Right lobe of liver (tissue), 6 donors: ENCODE measurements around the gene RNF31. TPM values are rescaled to one million over a fixed set of nuclear protein-coding genes. Genes with fewer than 3 reads are reported as not detected.

Experiments
- ATAC-seq, 4 donors: fragments of 200-7000 bp; cut with Tn5 transposase; one replicate each; pipeline ENCODE4 v1.9.1; 2020; ENCODE audit warnings: mild to moderate bottlenecking in 4 of 4, moderate library complexity in 4 of 4
- DNase-seq, 3 donors: peaks; one replicate each; pipeline ENCODE4 v3.0.0-alpha.2; 2020
- H3K27ac ChIP-seq, 3 donors: fragments of 200-600 bp; one replicate each; pipeline ENCODE4 v1.8.0; 2022
- H3K27me3 ChIP-seq, 2 donors: fragments of 200-600 bp; one replicate each; pipeline ENCODE4 v1.8.0; 2022
- H3K36me3 ChIP-seq, 4 donors: fragments of 200-600 bp; sonication (generic) in 1 of 4; one replicate each; pipeline versions ENCODE4 v1.5.1 to v1.8.0; 2017 to 2022; ENCODE audit warnings: control low read depth in 1 of 4
- H3K4me1 ChIP-seq, 4 donors: fragments of 200-600 bp; sonication (generic) in 1 of 4; one replicate each; pipeline versions ENCODE4 v1.5.1 to v1.8.0; 2017 to 2022; ENCODE audit warnings: control low read depth in 1 of 4
- H3K4me3 ChIP-seq, 3 donors: fragments of 200-600 bp; one replicate each; pipeline ENCODE4 v1.8.0; 2022
- H3K9me3 ChIP-seq, 4 donors: fragments of 200-600 bp; sonication (generic) in 1 of 4; one replicate each; pipeline versions ENCODE4 v1.5.1 to v1.8.0; 2017 to 2022; ENCODE audit warnings: control low read depth in 1 of 4
- POLR2A ChIP-seq: fragments of 450-650 bp; IDR thresholded peaks from one replicate; pipeline ENCODE4 v1.6.1; 2017; ENCODE audit warnings: antibody characterized with exemption, mild to moderate bottlenecking
- WGBS: methylation state at CpG from one replicate; pipeline ENCODE4 v1.1.6; 2018; ENCODE audit warnings: low coverage, low lambda C conversion rate; ENCODE audit not compliant: insufficient coverage; ENCODE audit errors: missing lambda C conversion rate; 5-methylcytosine and 5-hydroxymethylcytosine counted together
- intact Hi-C, 2 donors: fragments of 100-400 bp; cut with DNase I; formaldehyde crosslinking; loops; one replicate each; pipeline versions ENCODE4 v1.11.2 to v1.14.1; 2022
- total RNA-seq, 6 experiments: library from RNA; depleted of rRNA in 2 of 6; stranded (reverse); fragments of >200 nt in 2 of 6; fragmentation: NEBNext Ultra II Directional in 3 of 6; extraction: Animal tissue kit (Norgen Biotek cat#: 25700) in 3 of 6; gene quantifications; one replicate each; pipeline versions ENCODE4 v1.1.0 to v1.2.4, GENCODE V29; 2016 to 2023
- TF ChIP-seq, protein P1 (sequence below), 4 donors: fragments of 200-600 bp in 3 of 4; fragments of 450-650 bp in 1 of 4; IDR thresholded peaks; one replicate each; pipeline versions ENCODE4 v1.5.1 to v1.8.0; 2016 to 2022; ENCODE audit warnings: antibody characterized with exemption in 4 of 4, mild to moderate bottlenecking in 2 of 4
- donor health status: DM: no; HTN: yes; CAD: no.
- donor health status: DM: no; HTN: no; CAD: no.
- donor health status: DM: no; HTN: no; CAD: no.
- donor health status: DM: no; HTN: yes; CAD: no.
- donor health status: DM: no; HTN: yes; CAD: no.

Gene RNF31
- total RNA-seq, 6 experiments from 2014 or later, result 17.5 to 39.6 (median 26.2) TPM

GRCh38 chr14:24194873-24195185, 47.5 kb downstream of the RNF31 start:
- Histone ChIP-seq H3K4me3 (peak overlapping the region; percentile 90 to 96 (median 94)), H3K27ac (peak overlapping the region; percentile 97 to 99 (median 98)), H3K36me3 (peaks cover 0 to 9% (median 0%) of the 10 kb centered on the region in 4 donors), H3K9me3 (no peaks in the 10 kb centered on the region), H3K27me3 (no peaks in the 10 kb centered on the region), H3K4me1 (peaks cover 0 to 40% (median 7%) of the 10 kb centered on the region in 4 donors)
- no peak for DNase-seq
- ATAC-seq, result no peak
- intact Hi-C loops, result no loop called here
- no CpG with 5 or more reads among the region's 8 CpGs for WGBS
- no peak for TF ChIP-seq POLR2A

GRCh38 chr14:24195186-24196070, 48.1 kb downstream of the RNF31 start, which contains the start of gene TM9SF1:
Gene TM9SF1 (minus strand): TSS chr14:24195441. CDS start chr14:24195019, 422 bp downstream.
- intact Hi-C loops, result no loop called here
- peaks cover 0 to 40% (median 7%) of the 10 kb centered on the region in 4 donors for H3K4me1 ChIP-seq
- TF ChIP-seq, protein P1, sequence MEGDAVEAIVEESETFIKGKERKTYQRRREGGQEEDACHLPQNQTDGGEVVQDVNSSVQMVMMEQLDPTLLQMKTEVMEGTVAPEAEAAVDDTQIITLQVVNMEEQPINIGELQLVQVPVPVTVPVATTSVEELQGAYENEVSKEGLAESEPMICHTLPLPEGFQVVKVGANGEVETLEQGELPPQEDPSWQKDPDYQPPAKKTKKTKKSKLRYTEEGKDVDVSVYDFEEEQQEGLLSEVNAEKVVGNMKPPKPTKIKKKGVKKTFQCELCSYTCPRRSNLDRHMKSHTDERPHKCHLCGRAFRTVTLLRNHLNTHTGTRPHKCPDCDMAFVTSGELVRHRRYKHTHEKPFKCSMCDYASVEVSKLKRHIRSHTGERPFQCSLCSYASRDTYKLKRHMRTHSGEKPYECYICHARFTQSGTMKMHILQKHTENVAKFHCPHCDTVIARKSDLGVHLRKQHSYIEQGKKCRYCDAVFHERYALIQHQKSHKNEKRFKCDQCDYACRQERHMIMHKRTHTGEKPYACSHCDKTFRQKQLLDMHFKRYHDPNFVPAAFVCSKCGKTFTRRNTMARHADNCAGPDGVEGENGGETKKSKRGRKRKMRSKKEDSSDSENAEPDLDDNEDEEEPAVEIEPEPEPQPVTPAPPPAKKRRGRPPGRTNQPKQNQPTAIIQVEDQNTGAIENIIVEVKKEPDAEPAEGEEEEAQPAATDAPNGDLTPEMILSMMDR (IDR thresholded peaks at IDR 0.05), result no peak
- peak; percentile 83 for TF ChIP-seq POLR2A
- DNase-seq (peak; percentile 86 to 91 (median 89)), ATAC-seq (peak; percentile 93 to 96 (median 95))
- H3K36me3 ChIP-seq, result peaks cover 0 to 9% (median 0%) of the 10 kb centered on the region in 4 donors
- H3K27ac ChIP-seq, result peak within 1 kb of the TSS; percentile 97 to 99 (median 98)
- 0% methylated on average over 17 of the region's 89 CpGs for WGBS
- H3K4me3 ChIP-seq, result peak within 1 kb of the TSS; percentile 90 to 96 (median 94)
- H3K27me3 ChIP-seq, result no peaks in the 10 kb centered on the region
- H3K9me3 ChIP-seq, result no peaks in the 10 kb centered on the region

GRCh38 chr14:24196071-24197055, 49.1 kb downstream of the RNF31 start:
- Histone ChIP-seq H3K27ac (peak overlapping the region; percentile 97 to 99 (median 98)), H3K4me3 (peak overlapping the region; percentile 90 to 96 (median 94)), H3K36me3 (peaks cover 0 to 9% (median 0%) of the 10 kb centered on the region in 4 donors), H3K27me3 (no peaks in the 10 kb centered on the region), H3K9me3 (no peaks in the 10 kb centered on the region), H3K4me1 (peaks cover 0 to 40% (median 7%) of the 10 kb centered on the region in 4 donors)
- DNase-seq (no peak), ATAC-seq (peak; percentile 33 to 45 (median 40))
- 30% methylated on average over 28 of the region's 33 CpGs for WGBS
- no peak for TF ChIP-seq POLR2A
- TF ChIP-seq, protein P1 (IDR thresholded peaks at IDR 0.05), result no peak
- intact Hi-C loops, result no loop called here

DNA sequence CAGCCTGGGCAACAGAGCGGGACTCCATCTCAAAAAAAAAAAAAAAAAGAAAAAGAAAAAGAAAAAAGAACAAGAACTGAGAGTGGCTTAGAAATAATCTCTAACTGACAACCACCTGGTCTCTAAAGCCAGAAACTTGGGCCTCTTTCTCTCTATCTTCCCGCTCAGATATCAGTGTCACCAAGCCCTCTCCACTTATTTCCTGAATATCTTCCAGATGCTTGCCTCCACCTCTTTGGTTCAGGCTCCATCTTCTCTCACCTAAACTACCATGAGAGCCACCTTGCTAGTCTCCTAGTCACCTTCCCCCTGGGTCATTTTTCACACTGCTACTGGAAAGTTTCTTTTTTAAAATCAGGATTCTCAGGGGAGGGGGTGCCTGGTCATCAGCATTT, 49.8 kb downstream of the RNF31 start:
- Histone ChIP-seq H3K9me3 (no peaks in the 10 kb centered on the region), H3K27ac (no peak overlapping the region), H3K36me3 (peaks cover 0 to 9% (median 0%) of the 10 kb centered on the region in 4 donors), H3K4me1 (peaks cover 0 to 40% (median 7%) of the 10 kb centered on the region in 4 donors), H3K27me3 (no peaks in the 10 kb centered on the region), H3K4me3 (no peak overlapping the region)
- ATAC-seq (no peak), DNase-seq (no peak)
- intact Hi-C loops, result no loop called here
- WGBS, result 100% methylated on average over 1 of the region's 2 CpGs
- TF ChIP-seq, protein P1 (IDR thresholded peaks at IDR 0.05), result no peak
- TF ChIP-seq POLR2A, result no peak
